GM12875 (cell line): Measurements from ENCODE around the gene MYBPH.

Experiments used
- H3K4me3 ChIP-seq: one replicate; pipeline ENCODE4 v1.5.1; 2011; ENCODE audit warnings: low read depth, low read length, control low read depth
- TF ChIP-seq, protein P1 (sequence below): IDR thresholded peaks from 2 replicates; pipeline ENCODE4 v1.5.1; 2011; ENCODE audit warnings: low read depth, mild to moderate bottlenecking, control low read depth, inconsistent platforms, low read length, moderate library complexity, borderline replicate concordance; ENCODE audit not compliant: insufficient read depth

Gene MYBPH

DNA sequence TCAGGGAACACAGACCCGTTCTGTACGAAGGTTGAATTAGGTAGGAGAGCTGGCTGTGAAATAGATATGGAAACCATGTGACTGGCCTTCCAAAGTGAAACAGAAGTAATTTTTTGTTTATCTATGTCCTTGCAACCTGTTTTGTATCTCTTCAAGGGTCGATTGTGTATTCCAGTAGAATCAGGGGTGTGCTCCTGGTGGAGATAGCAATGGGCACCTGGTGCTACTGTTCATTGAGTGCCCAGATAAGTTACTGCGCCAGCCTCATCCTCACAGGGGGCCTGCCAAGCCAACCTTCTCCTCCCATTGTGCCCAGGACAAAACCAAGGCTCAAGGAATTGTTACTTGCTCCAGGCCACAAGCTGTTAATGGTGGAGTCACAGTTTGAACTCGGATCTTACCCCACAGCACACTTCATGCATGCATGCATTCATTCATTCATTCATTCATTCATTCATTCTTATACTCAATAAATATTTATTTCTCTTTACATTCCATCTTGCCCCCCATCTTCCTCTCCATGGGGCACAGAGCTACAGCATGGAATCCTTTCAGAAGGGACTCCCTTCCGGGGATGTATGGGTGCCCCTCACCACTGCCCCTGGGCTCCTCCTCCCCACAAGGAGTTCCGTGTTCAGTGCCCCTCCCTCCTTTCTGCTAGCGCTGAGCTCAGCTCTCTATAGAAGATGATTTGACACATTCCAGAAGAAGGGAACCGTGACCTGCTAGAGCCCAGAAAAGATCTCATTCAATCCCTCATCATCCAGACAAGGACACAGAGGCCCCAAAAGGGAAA lies 24.1 kb downstream of the MYBPH start:
- TF ChIP-seq, protein P1, sequence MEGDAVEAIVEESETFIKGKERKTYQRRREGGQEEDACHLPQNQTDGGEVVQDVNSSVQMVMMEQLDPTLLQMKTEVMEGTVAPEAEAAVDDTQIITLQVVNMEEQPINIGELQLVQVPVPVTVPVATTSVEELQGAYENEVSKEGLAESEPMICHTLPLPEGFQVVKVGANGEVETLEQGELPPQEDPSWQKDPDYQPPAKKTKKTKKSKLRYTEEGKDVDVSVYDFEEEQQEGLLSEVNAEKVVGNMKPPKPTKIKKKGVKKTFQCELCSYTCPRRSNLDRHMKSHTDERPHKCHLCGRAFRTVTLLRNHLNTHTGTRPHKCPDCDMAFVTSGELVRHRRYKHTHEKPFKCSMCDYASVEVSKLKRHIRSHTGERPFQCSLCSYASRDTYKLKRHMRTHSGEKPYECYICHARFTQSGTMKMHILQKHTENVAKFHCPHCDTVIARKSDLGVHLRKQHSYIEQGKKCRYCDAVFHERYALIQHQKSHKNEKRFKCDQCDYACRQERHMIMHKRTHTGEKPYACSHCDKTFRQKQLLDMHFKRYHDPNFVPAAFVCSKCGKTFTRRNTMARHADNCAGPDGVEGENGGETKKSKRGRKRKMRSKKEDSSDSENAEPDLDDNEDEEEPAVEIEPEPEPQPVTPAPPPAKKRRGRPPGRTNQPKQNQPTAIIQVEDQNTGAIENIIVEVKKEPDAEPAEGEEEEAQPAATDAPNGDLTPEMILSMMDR = no peak
- no peak overlapping the region for H3K4me3 ChIP-seq

DNA sequence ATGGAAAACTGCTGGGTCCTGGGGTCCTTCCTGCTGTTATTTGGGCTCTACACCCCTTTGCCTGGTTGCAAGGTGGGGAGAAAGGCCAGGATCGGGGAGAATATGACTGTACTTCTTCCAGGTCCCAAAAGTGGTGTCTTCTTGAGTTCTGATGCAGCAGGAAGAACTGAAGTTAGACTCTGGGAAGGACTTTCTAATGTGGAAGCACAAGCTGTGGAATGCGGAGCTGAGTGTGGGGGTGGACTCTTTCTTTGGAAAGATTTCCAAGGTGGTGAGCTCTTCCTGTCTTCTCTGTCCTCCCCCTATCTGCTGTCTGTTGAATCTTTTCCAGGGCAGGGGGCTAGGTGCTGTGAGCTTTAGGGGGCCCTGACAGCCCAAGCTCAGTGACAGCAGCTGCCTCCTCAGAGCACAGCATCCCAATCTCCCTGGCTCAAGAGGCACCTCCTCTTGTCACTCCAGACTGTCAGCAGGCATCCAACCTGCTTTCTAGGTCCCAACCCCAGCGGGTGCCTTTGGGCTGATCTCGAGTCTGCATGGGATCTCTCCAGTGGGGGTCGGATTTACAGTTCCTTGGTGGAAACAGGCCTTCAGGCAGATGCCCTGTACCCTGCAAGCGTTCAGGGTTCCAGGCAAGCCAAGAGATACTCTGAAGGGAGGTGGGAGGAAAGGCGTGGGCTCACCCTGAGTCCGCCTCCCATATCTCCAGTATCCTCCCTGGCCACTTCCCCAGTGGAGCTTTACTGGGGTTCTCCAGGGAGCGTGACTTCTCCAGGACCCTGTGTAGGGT lies 24.9 kb downstream of the MYBPH start:
- H3K4me3 ChIP-seq = no peak overlapping the region
- TF ChIP-seq, protein P1 = no peak

DNA sequence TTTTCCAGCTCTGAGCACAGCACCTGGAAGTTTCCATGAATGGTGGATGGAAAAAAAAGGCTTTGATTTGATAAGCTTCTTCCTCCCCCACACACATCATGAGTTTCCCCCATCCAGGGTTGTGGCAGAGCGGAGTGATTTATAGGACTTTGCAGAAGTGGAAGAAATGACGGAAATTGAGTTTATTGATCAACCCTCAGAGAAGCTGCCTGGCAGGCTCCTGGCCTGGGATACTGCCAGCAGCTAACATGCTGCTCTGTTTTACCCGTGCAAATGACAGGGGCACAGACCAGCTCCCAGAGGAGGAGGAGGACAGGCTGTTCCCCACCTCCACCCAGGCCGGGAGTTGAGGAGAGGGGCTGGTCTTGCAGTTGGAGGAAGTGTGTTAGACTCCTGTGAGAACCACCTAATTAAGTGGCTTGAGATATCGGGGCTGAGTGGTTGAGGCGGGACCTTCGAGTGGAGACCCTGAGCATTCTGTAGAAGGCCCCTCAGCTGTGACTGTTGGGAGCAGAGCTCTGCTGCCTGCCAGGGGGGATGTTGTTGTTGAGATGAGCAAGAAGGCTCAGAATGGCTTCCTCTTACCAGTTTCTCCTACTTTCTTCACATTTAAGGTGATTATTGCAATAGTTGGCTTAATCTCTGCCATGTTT lies 26.3 kb downstream of the MYBPH start:
- TF ChIP-seq, protein P1 = no peak
- H3K4me3 ChIP-seq = no peak overlapping the region

DNA sequence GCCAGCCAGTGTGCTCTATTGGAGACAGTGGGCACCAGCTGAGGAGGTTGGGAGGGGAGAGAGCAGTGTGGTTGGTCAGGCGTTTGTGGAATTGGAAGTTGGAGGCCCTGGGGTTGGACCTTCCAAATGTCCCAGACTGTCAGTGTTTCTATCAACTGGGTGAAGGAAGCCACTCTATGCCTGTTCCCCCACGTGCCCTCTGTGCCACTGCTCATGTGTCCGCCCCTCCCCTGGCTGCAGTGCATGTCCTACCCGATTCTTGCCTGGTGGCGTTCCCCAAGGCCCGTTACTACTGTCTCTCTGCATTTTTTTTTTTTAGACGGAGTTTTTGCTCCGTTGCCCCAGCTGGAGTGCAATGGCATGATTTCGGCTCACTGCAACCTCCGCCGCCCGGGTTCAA lies 27.0 kb downstream of the MYBPH start:
- H3K4me3 ChIP-seq = no peak overlapping the region
- TF ChIP-seq, protein P1 = no peak

DNA sequence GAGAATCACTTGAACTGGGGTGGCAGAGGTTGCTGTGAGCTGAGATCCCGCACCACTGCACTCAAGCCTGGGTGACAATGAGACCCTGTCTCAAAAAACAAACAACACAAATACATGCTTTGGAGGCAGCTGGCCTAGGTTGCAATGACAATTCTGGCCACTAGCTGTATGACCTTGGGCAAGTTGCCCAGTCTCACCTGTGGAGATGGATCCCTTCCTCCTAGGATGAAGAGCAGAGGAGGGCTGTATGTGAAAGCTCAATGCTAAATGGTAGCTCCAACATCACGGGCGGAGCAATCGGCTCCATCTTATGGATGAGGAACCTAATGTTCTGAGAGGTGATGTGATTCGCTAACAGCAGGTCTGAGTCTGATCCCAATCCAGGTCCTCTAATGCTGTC lies 27.5 kb downstream of the MYBPH start:
- H3K4me3 ChIP-seq = no peak overlapping the region
- TF ChIP-seq, protein P1 = peak; percentile 58; the same call in 1 of the 2 replicates

DNA sequence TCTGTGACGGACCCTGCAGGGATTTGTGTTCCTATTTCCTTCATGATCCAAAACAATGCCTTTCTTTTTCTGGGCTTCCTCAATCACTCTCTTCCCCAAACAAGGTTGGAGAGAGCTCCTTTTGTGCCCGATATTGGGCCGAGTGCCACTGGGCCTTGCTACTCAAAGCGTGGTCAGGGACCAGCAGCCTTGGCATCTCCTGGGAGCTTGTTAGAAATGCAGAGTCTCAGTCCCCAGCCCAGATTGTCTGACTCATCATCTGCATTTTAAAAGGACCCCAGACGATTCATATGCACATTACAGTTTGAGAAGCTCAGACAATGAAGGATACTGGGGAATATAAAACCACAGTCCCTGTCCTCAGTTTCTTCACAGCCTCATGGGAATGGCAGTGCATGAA lies 28.2 kb downstream of the MYBPH start:
- no peak overlapping the region for H3K4me3 ChIP-seq
- TF ChIP-seq, protein P1 = no peak
